ENCODE results near the gene CHD6.

DNA sequence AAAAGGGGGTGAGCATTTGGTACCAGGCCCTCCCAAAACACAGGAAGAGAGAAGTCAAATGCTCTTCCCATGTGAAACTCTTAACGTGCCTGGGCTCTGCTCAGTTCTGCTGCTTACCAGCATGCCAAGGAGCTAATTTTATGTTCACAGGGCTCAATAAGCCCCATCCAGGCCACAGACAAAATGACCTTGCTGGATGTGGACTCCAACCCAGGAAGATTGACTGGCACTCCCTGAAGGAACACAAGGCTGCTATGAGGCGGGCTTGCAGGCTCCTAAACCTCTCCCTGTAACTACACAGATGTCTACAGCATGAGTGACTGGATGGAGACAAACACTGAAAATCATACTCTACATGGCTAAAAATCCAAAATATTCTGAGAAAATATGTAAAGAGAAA lies 50.6 kb downstream of the CHD6 start:
- TF ChIP-seq CTCF (conservative IDR thresholded peaks at IDR 0.05 in 1 of 2, IDR thresholded peaks at IDR 0.05 in 1 of 2; ENCODE audit: extremely low read depth in 1 of 2, insufficient read depth in 1 of 2, low read depth in 1 of 2, low read length in 2 of 2): no peak
- TF ChIP-seq EZH2 (IDR thresholded peaks at IDR 0.05; ENCODE audit: borderline replicate concordance, low read length): no peak

Data from mammary epithelial cell (primary cell).